SU-DHL-6 (cell line): ENCODE results near the gene TBC1D32.
"Not testable (repeated sequence)": the region's sequence is repeated elsewhere in the genome, so short reads cannot be mapped to it uniquely, and the experiment has no call there.

Experiments
- H2AFZ ChIP-seq: fragments of 200-600 bp; sonication (generic); 2 replicates; pipeline ENCODE4 v1.6.1; 2014; ENCODE audit warnings: low read depth, mild to moderate bottlenecking, moderate library complexity, mixed read lengths, antibody characterized with exemption, low read length; ENCODE audit not compliant: severe bottlenecking
- H3F3A ChIP-seq: fragments of 200-600 bp; shearing (Covaris generic); 2 replicates; pipeline ENCODE4 v1.6.0; 2016; ENCODE audit warnings: antibody characterized with exemption, mild to moderate bottlenecking; ENCODE audit not compliant: insufficient read depth
- H3K27ac ChIP-seq: fragments of 200-600 bp; sonication (generic); 2 replicates; pipeline ENCODE4 v1.5.1; 2016; ENCODE audit warnings: low read depth, mild to moderate bottlenecking, low read length, moderate library complexity, mixed read lengths
- H3K27me3 ChIP-seq: fragments of 200-600 bp; sonication (generic), shearing (Covaris generic); 2 replicates; pipeline ENCODE4 v1.6.0; 2014; ENCODE audit warnings: mild to moderate bottlenecking, low read length
- H3K36me3 ChIP-seq: fragments of 200-600 bp; sonication (generic); 2 replicates; pipeline ENCODE4 v1.6.1; 2014; ENCODE audit warnings: mild to moderate bottlenecking, low read length, mixed read lengths
- H3K4me2 ChIP-seq: fragments of 300-600, 200-600 bp; shearing (Covaris generic), sonication (generic); 2 replicates; pipeline ENCODE4 v1.6.0; 2014; ENCODE audit warnings: low read length, low read depth, mild to moderate bottlenecking; ENCODE audit not compliant: poor library complexity, severe bottlenecking
- H3K4me3 ChIP-seq: fragments of 200-600 bp; sonication (generic); 2 replicates; pipeline ENCODE4 v1.5.1; 2014; ENCODE audit warnings: antibody characterized with exemption, low read length, mild to moderate bottlenecking, mixed read lengths; ENCODE audit not compliant: insufficient read depth, poor library complexity, severe bottlenecking
- H3K79me2 ChIP-seq: fragments of 200-600 bp; sonication (generic); 2 replicates; pipeline ENCODE4 v1.6.1; 2014; ENCODE audit warnings: mild to moderate bottlenecking, low read length, moderate library complexity; ENCODE audit not compliant: insufficient read depth
- H3K9ac ChIP-seq: fragments of 200-600 bp; sonication (generic); 2 replicates; pipeline ENCODE4 v1.7.0; 2014; ENCODE audit warnings: mild to moderate bottlenecking, low read length
- H3K9me2 ChIP-seq: fragments of 200-600 bp; sonication (generic); replicated peaks from 2 replicates; pipeline ENCODE4 v1.6.1; 2014; ENCODE audit warnings: low read length; ENCODE audit not compliant: insufficient read depth
- H3K9me3 ChIP-seq: fragments of 200-600 bp; sonication (generic); 2 replicates; pipeline ENCODE4 v1.6.1; 2014; ENCODE audit warnings: low read length, mixed read lengths; ENCODE audit not compliant: insufficient read depth
- H4K20me1 ChIP-seq: fragments of 200-600 bp; sonication (generic); 2 replicates; pipeline ENCODE4 v1.6.1; 2014; ENCODE audit warnings: low read depth, mild to moderate bottlenecking, antibody characterized with exemption, low read length, moderate library complexity, mixed read lengths
- CTCF ChIP-seq: fragments of 200-600 bp; sonication (generic); IDR thresholded peaks from one replicate; pipeline ENCODE4 v1.5.1; 2017; ENCODE audit warnings: antibody characterized with exemption, mild to moderate bottlenecking, low read length, moderate library complexity; ENCODE audit not compliant: insufficient read depth, poor library complexity, severe bottlenecking
- EZH2phosphoT487 ChIP-seq: fragments of 200-600 bp; sonication (generic), shearing (Covaris generic); conservative IDR thresholded peaks from 2 replicates; pipeline ENCODE4 v1.6.1; 2018; ENCODE audit warnings: mild to moderate bottlenecking, antibody characterized with exemption, low read length, moderate library complexity, mixed read lengths

Gene TBC1D32

GRCh38 chr6:121205569-121205968, 128.7 kb downstream of the TBC1D32 start:
- no peaks in the 10 kb centered on the region for H3K9me2 ChIP-seq
- no peaks in the 10 kb centered on the region for H3K27me3 ChIP-seq
- no peak overlapping the region for H3K9ac ChIP-seq
- H3K9me3 ChIP-seq, result no peaks in the 10 kb centered on the region
- no peak overlapping the region for H3K27ac ChIP-seq
- no peaks in the 10 kb centered on the region for H4K20me1 ChIP-seq
- H3F3A ChIP-seq, result no peaks in the 10 kb centered on the region
- H3K79me2 ChIP-seq, result no peaks in the 10 kb centered on the region
- no peak overlapping the region for H3K4me2 ChIP-seq
- no peak overlapping the region for H3K4me3 ChIP-seq
- no peak for TF ChIP-seq CTCF
- TF ChIP-seq EZH2phosphoT487, result no peak
- H3K36me3 ChIP-seq, result no peaks in the 10 kb centered on the region
- no peak overlapping the region for H2AFZ ChIP-seq

- H3K27me3 ChIP-seq, result no peaks in the 10 kb centered on the region
- H3K9me3 ChIP-seq, result no peaks in the 10 kb centered on the region
- H2AFZ ChIP-seq, result no peak overlapping the region
- TF ChIP-seq EZH2phosphoT487, result no peak
- TF ChIP-seq CTCF, result no peak
- H3F3A ChIP-seq, result no peaks in the 10 kb centered on the region
- no peak overlapping the region for H3K27ac ChIP-seq
- no peak overlapping the region for H3K4me2 ChIP-seq
- H3K79me2 ChIP-seq, result no peaks in the 10 kb centered on the region
- H3K9ac ChIP-seq, result no peak overlapping the region
- H3K4me3 ChIP-seq, result no peak overlapping the region
- H3K36me3 ChIP-seq, result no peaks in the 10 kb centered on the region
- no peaks in the 10 kb centered on the region for H3K9me2 ChIP-seq
- no peaks in the 10 kb centered on the region for H4K20me1 ChIP-seq
These were observed 133.2 kb downstream of the TBC1D32 start for GRCh38 chr6:121201105-121201504.

GRCh38 chr6:121196042-121196441, 138.2 kb downstream of the TBC1D32 start:
- not testable (repeated sequence) for H2AFZ ChIP-seq, H3K9me2 ChIP-seq, H3K79me2 ChIP-seq, H3K9ac ChIP-seq, H3K4me2 ChIP-seq, H3K4me3 ChIP-seq, H3F3A ChIP-seq, H4K20me1 ChIP-seq, H3K9me3 ChIP-seq, H3K27me3 ChIP-seq, H3K36me3 ChIP-seq, H3K27ac ChIP-seq

GRCh38 chr6:121190122-121190521, 144.2 kb downstream of the TBC1D32 start:
- H3K27ac ChIP-seq, result no peak overlapping the region

More at GRCh38 chr6:121190122-121190521, 144.2 kb downstream of the TBC1D32 start:
- Histone ChIP-seq H3K9ac (no peak overlapping the region), H2AFZ (no peak overlapping the region), H3K27me3 (no peaks in the 10 kb centered on the region), H3K4me2 (no peak overlapping the region), H3K9me3 (no peaks in the 10 kb centered on the region), H4K20me1 (no peaks in the 10 kb centered on the region), H3K36me3 (no peaks in the 10 kb centered on the region), H3K9me2 (no peaks in the 10 kb centered on the region), H3F3A (no peaks in the 10 kb centered on the region), H3K4me3 (no peak overlapping the region), H3K79me2 (no peaks in the 10 kb centered on the region)
- TF ChIP-seq EZH2phosphoT487, result no peak
- TF ChIP-seq CTCF, result no peak
